Ascending aorta (tissue), 2 donors: ENCODE results near the gene FBXW2. TPM values are rescaled to one million over a fixed set of nuclear protein-coding genes. Genes with fewer than 3 reads are reported as not detected.

Experiments
- DNase-seq, 2 donors: peaks; one replicate each; pipeline ENCODE4 v3.0.0-alpha.2; 2019; ENCODE audit warnings: low spot score in 2 of 2
- H3K27ac ChIP-seq, 2 donors: fragments of 200-600 bp; sonication (generic); one replicate each; pipeline ENCODE4 v1.5.1; 2016 to 2017; ENCODE audit warnings: mild to moderate bottlenecking in 1 of 2
- H3K27me3 ChIP-seq: fragments of 200-600 bp; sonication (generic); one replicate; pipeline ENCODE4 v1.5.1; 2017
- H3K36me3 ChIP-seq, 2 donors: fragments of 200-600 bp; sonication (generic); one replicate each; pipeline ENCODE4 v1.5.1; 2016
- H3K4me1 ChIP-seq, 2 donors: fragments of 200-600 bp; sonication (generic); one replicate each; pipeline ENCODE4 v1.5.1; 2016 to 2017; ENCODE audit warnings: mild to moderate bottlenecking in 1 of 2
- H3K4me3 ChIP-seq, 2 donors: fragments of 200-600 bp; sonication (generic); one replicate each; pipeline ENCODE4 v1.5.1; 2016 to 2017; ENCODE audit warnings: mild to moderate bottlenecking in 1 of 2
- H3K9me3 ChIP-seq, 2 donors: fragments of 200-600 bp; sonication (generic); one replicate each; pipeline ENCODE4 v1.5.1; 2016
- CTCF ChIP-seq, 3 experiments: fragments of 200-600 bp in 2 of 3; fragments of 450-650 bp in 1 of 3; sonication (generic) in 2 of 3; IDR thresholded peaks; one replicate each; pipeline ENCODE4 v1.5.1; 2016 to 2019; ENCODE audit warnings: antibody characterized with exemption in 3 of 3, mild to moderate bottlenecking in 1 of 3, moderate library complexity in 1 of 3
- intact Hi-C: fragments of 100-400 bp; cut with DNase I; formaldehyde crosslinking; loops from one replicate; pipeline ENCODE4 v1.15.1; 2023
- total RNA-seq: library from RNA; depleted of rRNA; stranded (reverse); fragments of >200 nt; gene quantifications from one replicate; pipeline ENCODE4 v1.1.0, GENCODE V29; 2016

Gene FBXW2
- total RNA-seq, 1 donor from 2014 or later, result 35.5 TPM

DNA sequence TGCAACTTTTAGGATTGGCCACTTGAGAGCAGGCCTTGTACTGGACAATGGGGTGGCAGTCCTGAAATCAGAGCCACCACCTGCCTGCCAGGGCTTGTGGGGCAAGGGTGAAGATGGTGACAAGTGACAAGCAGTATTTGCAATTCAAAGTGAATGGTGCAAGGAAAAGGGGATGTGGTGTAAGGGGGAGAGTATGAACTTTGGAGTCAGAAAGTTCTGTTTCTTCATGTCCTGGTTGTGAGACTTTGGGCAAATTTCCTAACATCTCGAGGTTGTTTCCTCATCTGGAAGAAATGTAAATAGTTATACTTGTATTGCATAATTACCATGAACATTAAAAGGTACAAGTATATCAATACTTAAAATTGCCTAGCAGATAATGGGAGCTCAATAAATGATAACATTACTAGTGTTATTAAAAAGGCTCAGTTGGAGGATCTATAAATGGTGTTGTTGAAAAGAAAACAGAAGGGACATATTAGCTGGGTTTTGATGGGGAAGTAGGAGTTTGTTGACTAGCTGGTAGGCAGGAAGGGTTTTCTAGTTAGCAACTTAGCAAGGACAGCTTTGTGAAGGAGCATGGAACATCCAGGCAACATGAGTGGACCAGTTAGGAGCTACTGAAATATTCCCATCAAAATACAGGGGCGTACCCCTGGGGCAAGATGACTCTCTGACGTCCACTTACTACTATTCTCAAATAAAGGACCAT is 57.6 kb downstream of the FBXW2 start:
- Histone ChIP-seq H3K27me3 (no peaks in the 10 kb centered on the region), H3K27ac (peak overlapping the region; percentile 57 to 85), H3K4me1 (peaks cover 7 to 23% of the 10 kb centered on the region in 2 donors), H3K4me3 (no peak overlapping the region), H3K36me3 (no peaks in the 10 kb centered on the region), H3K9me3 (no peaks in the 10 kb centered on the region)
- TF ChIP-seq CTCF (IDR thresholded peaks at IDR 0.05), result no peak
- no peak for DNase-seq
- intact Hi-C loops, result loop anchor here (10.0 kb wide), 1 partner anchor 199 kb away; no protein-coding TSS in a partner anchor

GRCh38 chr9:120734607-120735410 is 58.4 kb downstream of the FBXW2 start:
- TF ChIP-seq CTCF (IDR thresholded peaks at IDR 0.05), result no peak
- Histone ChIP-seq H3K4me3 (no peak overlapping the region), H3K27ac (peak overlapping the region; percentile 57 to 85), H3K27me3 (no peaks in the 10 kb centered on the region), H3K4me1 (peaks cover 7 to 24% of the 10 kb centered on the region in 2 donors), H3K9me3 (no peaks in the 10 kb centered on the region), H3K36me3 (no peaks in the 10 kb centered on the region)
- intact Hi-C loops, result loop anchor here (10.0 kb wide), 1 partner anchor 200 kb away; no protein-coding TSS in a partner anchor
- no peak for DNase-seq

- H3K4me1 ChIP-seq, result peaks cover 7 to 24% of the 10 kb centered on the region in 2 donors
- intact Hi-C loops, result loop anchor here (1.0 to 10.0 kb wide), 2 partner anchors 19 to 202 kb away; partner anchors contain the start of gene MEGF9
- H3K27me3 ChIP-seq, result no peaks in the 10 kb centered on the region
- no peak for TF ChIP-seq CTCF (IDR thresholded peaks at IDR 0.05)
- H3K36me3 ChIP-seq, result no peaks in the 10 kb centered on the region
- H3K4me3 ChIP-seq, result no peak overlapping the region
- no peaks in the 10 kb centered on the region for H3K9me3 ChIP-seq
- peak; percentile 61 to 92 for DNase-seq
- H3K27ac ChIP-seq, result peak overlapping the region; percentile 68 to 85
Observed at GRCh38 chr9:120733190-120733589, 60.0 kb downstream of the FBXW2 start.

GRCh38 chr9:120730654-120731514 is 62.3 kb downstream of the FBXW2 start:
- H3K27ac ChIP-seq, result peak overlapping the region; percentile 68 to 85
- intact Hi-C loops, result loop anchor here (10.0 kb wide), 1 partner anchor 204 kb away; no protein-coding TSS in a partner anchor
- H3K4me1 ChIP-seq, result peaks cover 7 to 24% of the 10 kb centered on the region in 2 donors
- no peaks in the 10 kb centered on the region for H3K27me3 ChIP-seq
- H3K4me3 ChIP-seq, result no peak overlapping the region
- DNase-seq, result peak in 1 of 2 donors; percentile 82
- H3K36me3 ChIP-seq, result no peaks in the 10 kb centered on the region
- no peak for TF ChIP-seq CTCF (IDR thresholded peaks at IDR 0.05)
- no peaks in the 10 kb centered on the region for H3K9me3 ChIP-seq

DNA sequence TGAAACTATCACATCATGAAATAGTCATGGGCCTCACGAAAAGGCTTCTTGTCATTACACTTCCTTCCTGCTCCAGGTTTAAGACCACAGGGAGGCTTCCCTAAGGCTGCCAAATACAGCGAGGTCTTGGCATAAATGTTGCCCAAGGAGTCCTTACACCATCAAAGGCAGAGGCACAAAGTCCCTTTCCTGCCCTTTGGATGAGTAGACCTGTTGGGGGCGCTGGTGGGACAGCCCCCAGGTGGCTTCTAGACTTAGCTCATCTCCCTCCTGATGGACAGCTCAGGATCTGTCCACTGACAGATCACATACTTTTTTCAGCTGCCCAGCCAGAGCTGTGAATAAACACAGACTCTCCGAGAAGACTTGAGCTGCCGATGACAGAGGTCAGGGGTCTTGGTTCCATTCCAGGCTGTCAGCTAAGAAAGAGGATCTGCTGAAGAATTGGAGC is 63.4 kb downstream of the FBXW2 start:
- Histone ChIP-seq H3K4me3 (no peak overlapping the region), H3K4me1 (peaks cover 3 to 21% of the 10 kb centered on the region in 2 donors), H3K27ac (peak overlapping the region; percentile 50 to 68), H3K36me3 (no peaks in the 10 kb centered on the region), H3K27me3 (no peaks in the 10 kb centered on the region), H3K9me3 (no peaks in the 10 kb centered on the region)
- intact Hi-C loops, result loop anchor here (10.0 kb wide), 1 partner anchor 205 kb away; no protein-coding TSS in a partner anchor
- no peak for DNase-seq
- TF ChIP-seq CTCF (IDR thresholded peaks at IDR 0.05), result no peak
